GM18498 (cell line): ENCODE results near the gene SLC51B.
A peak's percentile ranks its signal among the peaks of the same experiment; 100 is the strongest.
"Not testable (repeated sequence)": the region's sequence is repeated elsewhere in the genome, so short reads cannot be mapped to it uniquely, and the experiment has no call there.

Experiments
- ATAC-seq: cut with Tn5 transposase; IDR thresholded peaks from one replicate; pipeline ENCODE4 v1.9.1; 2021; ENCODE audit warnings: mild to moderate bottlenecking, moderate library complexity; ENCODE audit not compliant: unreplicated experiment

The SLC51B gene

DNA sequence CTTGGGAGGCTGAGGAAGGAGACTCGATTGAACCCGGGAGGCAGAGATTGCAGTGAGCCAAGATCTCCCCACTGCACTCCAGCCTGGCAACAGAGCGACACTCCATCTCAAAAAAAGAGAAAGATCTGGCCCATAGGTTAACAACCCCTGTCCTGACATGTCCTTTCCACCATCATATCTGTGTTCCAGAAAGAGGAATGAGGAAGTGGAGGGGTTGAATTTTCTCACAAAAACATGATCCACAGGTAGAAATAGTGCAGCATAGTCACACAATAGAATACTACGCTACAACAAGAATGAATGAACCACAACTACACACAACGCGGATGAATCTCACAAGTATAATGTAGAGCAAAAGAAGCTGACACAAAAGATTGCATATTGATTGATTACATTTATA lies 4.7 kb upstream of the SLC51B start:
- no peak for ATAC-seq

DNA sequence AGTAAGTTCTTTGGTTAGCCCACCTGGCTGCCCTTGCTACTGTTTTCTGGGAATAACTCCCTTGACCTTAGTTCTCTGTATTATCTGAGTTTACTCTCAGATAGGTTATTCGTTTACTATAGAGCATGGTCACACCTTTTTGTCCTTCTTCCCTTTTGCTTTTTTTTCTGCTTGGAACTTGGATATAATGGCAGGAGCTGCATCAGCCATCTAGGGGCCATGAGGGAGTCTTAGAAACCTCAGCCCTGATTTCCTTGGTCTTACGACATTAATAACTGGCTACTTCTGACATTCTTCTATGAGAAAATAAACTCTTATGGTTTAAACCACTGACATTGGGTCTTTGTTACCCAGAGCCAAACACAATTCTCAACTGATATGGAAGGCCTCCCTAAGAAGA lies 3.4 kb upstream of the SLC51B start:
- no peak for ATAC-seq

DNA sequence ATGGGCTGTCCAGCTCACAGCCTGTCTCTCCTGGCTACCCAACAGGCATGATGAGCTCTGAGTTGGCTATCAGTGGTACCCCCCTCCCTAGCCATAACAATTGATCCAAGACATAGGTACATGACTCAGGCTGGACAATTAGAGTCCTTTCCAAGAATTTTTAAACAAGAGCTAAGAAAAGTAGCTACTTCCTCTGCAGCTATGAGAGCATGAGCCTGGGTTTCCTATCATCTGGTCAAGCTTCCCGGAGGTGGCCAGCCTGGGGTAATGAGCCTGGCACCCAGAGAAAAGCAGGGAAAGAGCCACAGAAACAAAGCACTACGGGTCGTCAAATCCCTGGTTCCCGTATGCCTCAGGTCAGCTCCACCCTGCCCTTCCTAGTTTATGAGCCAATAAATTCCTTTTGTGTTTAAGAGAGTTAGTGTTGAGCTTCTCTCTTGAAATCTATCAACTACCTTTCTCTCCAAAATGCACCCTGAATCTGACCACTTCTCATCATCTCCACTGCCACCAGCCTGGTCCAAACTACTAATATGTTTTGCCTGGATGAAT lies 2.3 kb upstream of the SLC51B start:
- ATAC-seq: no peak

GRCh38 chr15:65044218-65044617 lies 969 bp upstream of the SLC51B start:
- not testable (repeated sequence) for ATAC-seq

- ATAC-seq: no peak
These were observed 3.1 kb downstream of the SLC51B start for GRCh38 chr15:65048241-65048640.

GRCh38 chr15:65049418-65049840 lies 4.2 kb downstream of the SLC51B start:
- ATAC-seq: peak; percentile 95

GRCh38 chr15:65050270-65050669 lies 5.1 kb downstream of the SLC51B start:
- no peak for ATAC-seq

- no peak for ATAC-seq
These were observed 6.1 kb downstream of the SLC51B start for GRCh38 chr15:65051266-65051665.

DNA sequence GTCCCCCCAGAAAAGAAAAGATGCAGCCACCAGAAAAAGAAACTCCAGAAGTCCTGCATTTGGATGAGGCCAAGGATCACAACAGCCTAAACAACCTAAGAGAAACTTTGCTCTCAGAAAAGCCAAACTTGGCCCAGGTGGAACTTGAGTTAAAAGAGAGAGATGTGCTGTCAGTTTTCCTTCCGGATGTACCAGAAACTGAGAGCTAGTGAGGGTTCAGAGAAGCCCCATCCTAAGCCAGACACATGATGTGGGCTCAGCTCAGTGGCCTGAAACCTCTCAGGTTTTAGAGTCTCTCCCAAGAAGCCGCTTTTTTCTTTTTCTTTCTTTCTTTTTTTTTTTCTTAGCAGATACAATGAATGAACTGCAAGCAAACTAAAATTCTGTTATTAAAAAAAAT lies 7.8 kb downstream of the SLC51B start:
- no peak for ATAC-seq

DNA sequence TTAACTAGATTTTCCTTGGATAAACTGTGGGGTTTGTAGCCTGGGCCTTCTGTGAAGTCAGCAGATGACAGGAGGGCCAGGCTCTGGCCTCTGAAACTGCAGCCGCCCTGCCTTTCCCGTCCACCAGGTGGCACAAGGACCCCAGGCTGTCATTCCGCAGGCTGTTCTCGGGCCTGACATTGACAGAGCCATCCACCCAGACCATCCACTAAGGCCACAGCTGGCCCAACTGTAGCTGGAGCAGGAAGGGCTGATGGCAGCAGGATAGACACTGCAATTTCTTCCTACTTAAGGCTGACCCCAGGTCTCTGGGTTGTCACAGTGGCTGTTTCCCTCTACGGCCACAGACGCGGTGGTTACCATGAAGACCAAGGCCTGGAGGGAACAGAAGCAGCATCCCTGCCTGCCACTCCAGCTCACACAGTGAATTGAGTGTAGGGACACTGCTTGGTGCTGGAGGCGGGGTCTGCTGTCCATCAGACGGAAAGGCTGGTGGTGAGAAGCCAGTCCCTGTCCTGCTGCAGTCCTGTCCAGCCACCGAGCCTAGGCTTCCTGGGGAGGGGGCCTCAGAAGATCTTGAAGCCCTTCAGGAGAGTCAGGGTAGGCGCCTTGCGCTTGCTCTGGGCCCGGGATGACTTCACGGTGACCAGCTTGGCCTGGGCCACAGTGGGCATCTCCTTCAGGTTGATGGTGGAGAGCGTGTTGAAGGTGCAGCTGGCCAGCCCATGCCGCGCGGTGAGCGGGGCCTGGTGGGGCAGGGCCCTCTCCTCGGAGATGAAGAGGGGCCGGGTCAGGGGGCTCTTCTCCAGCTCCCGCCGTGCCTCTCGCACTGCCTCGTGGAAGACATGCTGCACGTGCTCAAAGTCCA lies 9.4 kb downstream of the SLC51B start:
- ATAC-seq: no peak

DNA sequence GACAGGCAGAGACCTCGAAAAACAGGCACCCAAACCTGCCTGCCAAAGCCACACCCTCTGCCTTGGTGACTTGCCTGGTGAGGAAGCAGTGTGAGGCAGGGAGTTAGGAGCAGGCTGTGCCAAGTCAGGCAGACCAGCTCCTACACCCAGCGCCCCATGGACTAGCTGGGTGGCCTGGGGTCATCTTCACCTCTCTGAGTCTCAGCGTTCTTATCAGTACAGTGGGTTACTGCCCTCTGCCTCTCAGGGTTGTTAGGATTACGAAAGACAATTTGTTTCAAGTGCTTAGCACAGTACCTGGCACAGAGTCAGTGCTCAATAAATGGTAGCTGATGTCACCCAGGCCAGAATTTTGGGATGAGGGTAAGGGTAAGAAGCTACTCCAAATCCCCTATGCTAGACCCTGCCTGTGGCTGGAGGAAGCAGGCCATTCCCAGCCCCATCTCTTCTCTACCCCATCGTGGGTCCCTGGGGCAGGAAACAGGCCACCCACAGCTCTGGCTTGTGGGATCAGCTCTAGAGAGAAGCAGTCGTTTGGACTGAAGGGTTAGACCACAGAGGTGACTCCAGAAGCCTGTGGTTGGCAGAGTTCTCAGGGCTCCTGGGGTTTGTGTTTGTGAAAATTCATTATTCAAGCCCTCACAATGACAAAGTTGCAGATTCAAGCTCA lies 10.1 kb downstream of the SLC51B start:
- no peak for ATAC-seq

GRCh38 chr15:65056106-65056505 lies 10.9 kb downstream of the SLC51B start:
- no peak for ATAC-seq

- no peak for ATAC-seq
These were observed 11.8 kb downstream of the SLC51B start for GRCh38 chr15:65056868-65057548.

DNA sequence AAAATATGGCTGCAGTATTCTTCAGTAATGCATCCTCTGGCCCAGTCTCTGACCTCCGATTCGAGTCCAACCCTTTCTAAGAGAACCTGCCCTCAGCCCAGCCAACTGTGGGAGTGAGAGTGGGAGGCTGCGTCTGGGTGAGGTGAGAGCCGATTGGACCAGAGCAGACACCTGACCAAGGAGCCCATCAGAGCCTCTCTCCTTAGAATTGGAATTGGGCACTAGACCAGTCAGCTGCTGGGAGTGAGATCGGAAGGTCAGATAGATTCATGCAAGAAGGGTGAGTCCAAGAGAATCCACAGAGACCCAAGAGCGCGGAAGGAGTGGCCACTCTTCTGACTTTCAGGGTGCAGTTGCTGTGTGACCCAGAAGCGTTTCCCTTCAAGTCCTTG lies 12.4 kb downstream of the SLC51B start:
- no peak for ATAC-seq

DNA sequence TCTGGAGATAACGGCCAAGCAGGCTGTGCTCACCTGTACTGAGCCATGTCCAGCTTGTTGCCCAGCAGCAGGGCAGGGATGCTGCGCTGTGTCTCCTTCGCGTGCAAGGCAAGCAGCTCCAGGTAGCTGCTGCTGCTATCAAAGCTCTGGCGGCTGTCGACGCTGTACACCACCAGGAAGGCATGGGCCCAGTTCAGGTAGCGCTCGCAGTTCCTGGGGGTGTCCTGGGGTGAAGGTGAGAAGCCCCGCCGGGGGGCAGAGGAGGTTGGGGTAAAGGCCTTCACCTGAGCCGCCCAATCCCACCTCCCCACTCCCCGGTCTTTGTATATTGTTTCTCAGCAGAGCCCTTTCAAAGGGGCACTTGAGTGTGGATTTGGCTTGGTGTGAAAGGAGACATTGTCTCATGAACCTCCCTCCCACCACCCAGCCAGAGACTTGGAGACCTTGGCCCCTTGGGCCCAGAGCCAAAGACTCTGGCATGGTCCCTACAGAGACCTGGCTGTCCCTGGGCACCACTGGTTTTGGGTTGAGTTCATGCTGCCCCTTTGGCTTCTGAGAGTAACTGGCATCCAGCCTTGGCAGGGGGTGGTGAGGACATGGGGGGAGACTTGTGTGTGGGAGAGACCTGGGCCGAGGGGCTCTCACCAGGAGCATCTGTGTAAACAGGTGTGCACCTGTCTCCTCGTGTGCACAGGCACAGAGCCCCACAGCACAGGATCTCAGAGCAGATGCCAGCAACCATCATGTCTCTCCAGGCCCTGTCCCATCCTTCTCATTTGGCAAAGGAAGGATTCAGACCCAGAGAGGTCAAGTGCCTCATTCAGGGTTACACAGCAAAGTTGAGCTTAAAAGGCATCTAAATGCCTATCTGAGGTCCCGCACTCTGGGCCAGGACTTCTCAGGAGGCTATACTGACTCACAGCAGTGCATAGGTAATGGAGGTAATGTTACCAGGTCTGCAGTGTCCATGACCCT lies 13.5 kb downstream of the SLC51B start:
- ATAC-seq: no peak

GRCh38 chr15:65059369-65059750 lies 14.2 kb downstream of the SLC51B start:
- no peak for ATAC-seq

GRCh38 chr15:65059931-65060596 lies 14.9 kb downstream of the SLC51B start:
- no peak for ATAC-seq

DNA sequence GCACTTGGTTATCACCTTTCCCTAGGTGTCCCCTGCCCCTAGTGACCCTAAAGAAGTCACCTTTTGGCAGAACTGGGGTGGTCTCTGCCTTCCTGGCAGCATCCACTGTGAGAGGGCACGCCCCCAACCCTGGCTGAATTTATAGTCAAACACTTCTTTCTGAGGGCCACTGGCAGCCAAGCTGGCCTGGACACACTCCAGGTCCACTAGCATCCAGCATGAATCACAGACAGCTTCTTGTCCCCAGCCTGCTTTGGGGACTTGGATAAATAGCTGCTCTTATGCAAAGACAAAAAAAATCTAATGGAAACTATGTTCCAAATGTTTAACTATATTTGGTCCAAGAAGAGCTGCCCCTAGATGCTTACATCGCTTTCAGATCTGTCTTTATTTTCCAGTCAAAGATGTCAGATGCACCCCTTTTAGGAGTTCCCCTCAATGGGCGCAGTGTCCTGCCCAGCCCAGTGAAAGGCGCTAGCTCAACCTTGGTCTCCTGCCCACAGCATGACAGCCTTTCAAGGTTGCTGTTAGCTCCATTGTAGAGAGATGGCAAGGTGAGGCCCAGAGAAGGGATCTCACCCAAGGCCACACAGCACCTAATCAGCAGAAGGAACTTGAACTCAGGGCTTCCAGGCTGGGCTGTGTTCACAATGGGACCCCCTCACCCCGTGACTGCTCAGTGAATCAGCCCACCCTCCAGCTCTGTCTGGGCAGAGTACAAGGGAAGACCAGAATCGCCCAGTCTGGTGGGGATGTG lies 15.6 kb downstream of the SLC51B start:
- ATAC-seq: no peak

DNA sequence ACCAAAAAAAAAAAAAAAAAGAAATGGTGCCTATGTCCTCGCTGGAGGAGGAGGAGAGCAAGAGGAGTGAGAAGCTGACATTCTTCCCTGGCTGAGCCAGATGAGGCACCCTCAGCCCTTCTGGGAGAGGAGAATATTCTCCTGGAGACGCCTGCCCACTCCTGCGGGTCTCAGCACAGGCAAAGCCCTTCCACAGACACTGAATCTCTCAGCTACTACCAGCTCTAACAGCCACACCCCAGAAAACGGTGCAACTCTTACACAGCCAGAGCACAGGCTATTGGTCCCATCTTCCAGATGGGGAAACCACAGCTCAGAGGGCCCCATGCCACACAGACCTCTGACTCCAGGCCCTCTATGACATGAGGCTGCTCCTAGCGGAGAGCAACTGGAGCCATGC lies 16.9 kb downstream of the SLC51B start:
- no peak for ATAC-seq
